Duodenal mucosa (tissue), 2 donors: ENCODE data around the gene CCDC30.

Experiments used
- H3K27ac ChIP-seq: one replicate; pipeline ENCODE4 v1.7.0; 2013; ENCODE audit warnings: low read depth, low read length
- H3K27me3 ChIP-seq, 2 donors: one replicate each; pipeline ENCODE4 v1.7.0; 2013; ENCODE audit warnings: low read length in 2 of 2, control low read depth in 1 of 2; ENCODE audit not compliant: insufficient read depth in 2 of 2, control insufficient read depth in 1 of 2
- H3K36me3 ChIP-seq, 2 donors: one replicate each; pipeline ENCODE4 v1.7.0; 2013; ENCODE audit warnings: low read length in 2 of 2, control low read depth in 1 of 2; ENCODE audit not compliant: insufficient read depth in 2 of 2, control insufficient read depth in 1 of 2
- H3K4me1 ChIP-seq, 2 donors: one replicate each; pipeline ENCODE4 v1.7.0; 2013; ENCODE audit warnings: low read length in 2 of 2, control low read depth in 1 of 2; ENCODE audit not compliant: insufficient read depth in 2 of 2, control insufficient read depth in 1 of 2
- H3K4me3 ChIP-seq, 2 donors: one replicate each; pipeline ENCODE4 v1.7.0; 2013; ENCODE audit warnings: low read length in 2 of 2, low read depth in 1 of 2
- H3K9ac ChIP-seq, 2 donors: one replicate each; pipeline ENCODE4 v1.7.0; 2013; ENCODE audit warnings: low read length in 2 of 2, low read depth in 1 of 2
- H3K9me3 ChIP-seq, 2 donors: one replicate each; pipeline ENCODE4 v1.7.0; 2013; ENCODE audit warnings: low read length in 2 of 2, control low read depth in 1 of 2; ENCODE audit not compliant: control insufficient read depth in 1 of 2

Gene CCDC30

DNA sequence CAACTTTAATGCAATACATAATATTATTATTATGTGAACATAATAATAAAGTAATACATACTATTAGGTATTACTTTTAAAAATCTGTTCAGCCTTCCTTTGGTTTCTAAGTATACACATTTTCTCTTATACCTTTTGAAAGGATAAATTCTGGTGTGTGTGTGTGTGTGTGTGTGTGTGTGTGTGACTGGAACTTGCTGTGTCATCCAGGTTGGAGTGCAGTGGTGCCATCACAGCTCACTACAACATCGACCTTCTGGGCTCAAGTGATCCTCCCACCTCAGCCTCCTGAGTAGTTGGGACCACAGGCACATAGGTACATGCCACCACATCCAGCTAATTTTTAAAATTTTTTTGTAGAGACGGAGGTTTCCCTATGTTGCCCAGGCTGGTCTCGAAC is 88.5 kb downstream of the CCDC30 start:
- H3K36me3 ChIP-seq: no peaks in the 10 kb centered on the region
- no peaks in the 10 kb centered on the region for H3K9me3 ChIP-seq
- H3K9ac ChIP-seq: no peak overlapping the region
- H3K4me3 ChIP-seq: no peak overlapping the region
- no peak overlapping the region for H3K27ac ChIP-seq
- H3K4me1 ChIP-seq: no peaks in the 10 kb centered on the region
- H3K27me3 ChIP-seq: no peaks in the 10 kb centered on the region

DNA sequence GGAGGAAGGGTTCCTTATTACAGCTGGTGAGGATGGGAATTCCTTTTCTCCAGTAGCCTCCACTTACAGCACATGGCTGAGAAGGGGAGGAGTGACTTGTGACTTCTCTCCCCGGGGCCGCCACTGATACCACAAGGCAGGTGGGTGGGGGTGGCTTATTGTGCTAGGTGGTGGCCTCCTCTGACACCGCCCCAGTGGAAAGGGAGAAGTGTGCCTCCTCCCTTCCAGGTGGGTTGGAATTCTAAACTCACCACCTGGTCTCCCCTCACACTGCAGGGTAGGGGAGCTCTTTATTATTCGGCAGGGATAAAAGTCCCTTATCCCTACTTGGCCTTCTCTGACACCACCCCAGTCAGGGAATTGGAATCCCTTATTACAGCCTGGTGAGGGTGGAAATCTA is 89.5 kb downstream of the CCDC30 start:
- no peak overlapping the region for H3K4me3 ChIP-seq
- H3K9me3 ChIP-seq: no peaks in the 10 kb centered on the region
- H3K9ac ChIP-seq: no peak overlapping the region
- H3K27me3 ChIP-seq: no peaks in the 10 kb centered on the region
- no peaks in the 10 kb centered on the region for H3K4me1 ChIP-seq
- H3K27ac ChIP-seq: no peak overlapping the region
- H3K36me3 ChIP-seq: no peaks in the 10 kb centered on the region

DNA sequence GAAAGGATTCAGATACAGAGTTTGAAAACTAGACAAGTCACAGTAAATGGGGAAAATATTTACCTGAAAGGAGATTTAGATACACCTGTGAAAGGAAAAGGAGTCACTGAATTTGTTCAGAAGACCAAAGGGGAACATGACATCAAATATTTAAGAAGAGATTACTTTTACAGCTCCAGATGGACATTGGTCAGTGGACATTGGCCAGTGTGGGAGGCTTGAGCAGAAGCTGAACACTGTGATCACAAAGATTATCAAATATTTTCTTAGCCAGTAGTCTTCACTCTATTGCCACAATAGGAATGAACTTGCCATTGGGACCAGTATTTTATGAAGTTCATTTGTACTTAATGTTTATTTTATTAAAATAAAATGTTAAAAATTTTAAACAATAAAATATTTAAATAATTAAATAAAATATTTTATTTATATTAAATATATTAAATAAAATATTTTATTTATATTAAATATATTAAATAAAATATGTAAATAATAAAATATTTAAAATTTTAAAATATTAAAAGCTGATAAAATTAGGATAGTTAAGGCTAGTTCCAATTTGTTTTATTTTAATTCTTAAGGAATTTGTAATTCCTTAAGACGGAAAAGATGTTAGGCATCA is 94.3 kb downstream of the CCDC30 start:
- Histone ChIP-seq H3K4me1 (no peaks in the 10 kb centered on the region), H3K36me3 (no peaks in the 10 kb centered on the region), H3K27me3 (no peaks in the 10 kb centered on the region), H3K4me3 (no peak overlapping the region), H3K9me3 (no peaks in the 10 kb centered on the region), H3K27ac (no peak overlapping the region), H3K9ac (no peak overlapping the region)

DNA sequence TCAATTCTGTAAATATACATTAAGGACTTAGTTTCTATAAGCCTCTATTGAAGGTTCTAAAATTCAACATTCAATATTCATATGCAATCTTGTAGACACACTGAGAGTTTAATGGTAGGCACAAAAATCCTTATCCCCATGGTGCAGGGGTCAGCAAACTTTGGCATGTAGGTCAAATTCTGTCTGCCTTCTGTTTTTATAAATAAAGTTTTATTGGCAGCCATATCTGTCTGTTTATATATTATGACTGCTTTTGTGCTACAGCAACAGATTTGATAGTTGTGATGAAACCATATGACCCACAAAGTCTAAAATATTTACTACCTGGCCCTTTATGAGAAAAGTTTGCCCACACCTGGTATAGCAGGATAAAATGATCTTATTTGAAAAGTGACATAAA is 104.0 kb downstream of the CCDC30 start:
- H3K4me3 ChIP-seq: no peak overlapping the region
- no peaks in the 10 kb centered on the region for H3K36me3 ChIP-seq
- H3K4me1 ChIP-seq: no peaks in the 10 kb centered on the region
- H3K27ac ChIP-seq: no peak overlapping the region
- H3K9ac ChIP-seq: no peak overlapping the region
- no peaks in the 10 kb centered on the region for H3K9me3 ChIP-seq
- H3K27me3 ChIP-seq: no peaks in the 10 kb centered on the region

DNA sequence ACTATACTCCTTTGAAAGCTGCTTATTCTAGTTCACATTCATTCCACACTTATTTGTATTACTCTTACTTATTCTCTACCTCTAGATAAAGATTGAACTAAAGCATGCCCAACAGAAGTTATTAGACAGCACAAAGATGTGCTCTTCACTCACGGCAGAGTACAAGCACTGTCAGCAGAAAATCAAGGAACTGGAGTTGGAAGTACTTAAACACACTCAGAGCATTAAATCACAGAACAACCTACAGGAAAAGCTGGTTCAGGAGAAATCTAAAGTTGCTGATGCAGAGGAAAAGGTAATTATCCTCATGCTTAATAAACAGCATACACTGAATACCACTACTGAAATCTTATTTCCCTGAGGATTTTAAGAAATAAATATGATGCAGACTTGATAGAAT is 113.8 kb downstream of the CCDC30 start:
- Histone ChIP-seq H3K9ac (no peak overlapping the region), H3K9me3 (no peaks in the 10 kb centered on the region), H3K36me3 (no peaks in the 10 kb centered on the region), H3K27ac (no peak overlapping the region), H3K4me3 (no peak overlapping the region), H3K4me1 (no peaks in the 10 kb centered on the region), H3K27me3 (no peaks in the 10 kb centered on the region)

DNA sequence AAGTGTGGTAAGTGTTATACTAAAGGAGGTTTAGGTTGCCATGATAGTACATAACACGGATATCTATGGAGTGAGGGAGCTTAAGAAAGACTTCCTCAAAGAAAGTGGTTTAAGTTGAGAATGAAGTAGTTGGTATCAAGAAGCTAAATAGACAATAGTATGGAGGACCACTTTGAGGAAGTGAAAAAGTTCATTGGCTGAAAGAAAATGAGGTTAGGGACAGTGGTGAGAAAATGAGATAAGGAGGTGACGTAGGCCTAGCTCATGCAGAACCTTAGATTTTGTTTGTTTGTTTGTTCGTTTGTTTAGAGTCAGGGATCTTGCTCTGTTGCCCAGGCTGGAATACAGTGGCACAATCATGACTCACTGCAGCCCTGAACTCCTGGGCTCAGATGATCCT is 122.9 kb downstream of the CCDC30 start:
- H3K27me3 ChIP-seq: no peaks in the 10 kb centered on the region
- no peaks in the 10 kb centered on the region for H3K36me3 ChIP-seq
- peaks cover 11 to 15% of the 10 kb centered on the region in 2 donors for H3K9me3 ChIP-seq
- no peak overlapping the region for H3K9ac ChIP-seq
- H3K27ac ChIP-seq: no peak overlapping the region
- no peak overlapping the region for H3K4me3 ChIP-seq
- H3K4me1 ChIP-seq: no peaks in the 10 kb centered on the region

DNA sequence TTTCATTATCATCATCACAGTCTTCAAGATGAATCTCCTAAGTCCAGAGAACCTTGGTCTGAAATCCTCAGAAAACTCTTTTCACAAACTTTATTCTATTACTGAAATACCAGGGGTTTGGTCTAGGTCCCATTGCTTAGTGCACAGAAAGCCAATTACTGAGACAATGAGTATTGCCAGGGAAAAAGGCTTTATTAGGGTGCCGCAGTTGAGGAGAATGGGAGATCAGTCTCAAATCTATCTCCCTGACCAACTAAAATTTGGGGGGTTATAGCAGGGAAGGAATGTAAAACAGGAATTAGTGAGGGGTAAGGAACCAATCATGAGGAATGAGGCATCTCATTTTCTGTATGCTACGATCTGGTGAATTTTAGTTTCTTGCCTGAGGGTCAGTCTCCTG is 124.7 kb downstream of the CCDC30 start:
- Histone ChIP-seq H3K36me3 (no peaks in the 10 kb centered on the region), H3K9ac (no peak overlapping the region), H3K4me3 (no peak overlapping the region), H3K9me3 (peaks cover 11 to 15% of the 10 kb centered on the region in 2 donors), H3K4me1 (no peaks in the 10 kb centered on the region), H3K27ac (no peak overlapping the region), H3K27me3 (no peaks in the 10 kb centered on the region)

DNA sequence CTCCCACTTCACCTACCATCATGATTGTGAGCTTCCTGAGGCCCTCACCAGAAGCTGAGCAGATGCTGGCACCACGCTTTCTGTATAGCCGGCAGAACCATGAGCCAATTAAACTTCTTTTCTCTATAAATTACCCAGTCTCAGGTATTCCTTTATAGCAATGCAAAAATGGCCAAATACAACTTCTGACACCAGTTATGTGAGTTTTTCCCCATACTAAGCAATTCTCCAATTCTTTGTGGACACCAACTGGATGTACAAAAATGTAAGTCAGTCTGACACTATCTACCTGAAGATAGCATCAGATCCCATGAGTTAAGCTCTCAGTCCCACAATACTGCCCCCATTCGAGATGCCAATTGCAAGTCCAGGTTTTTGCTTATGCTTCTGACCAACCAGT is 129.7 kb downstream of the CCDC30 start:
- H3K9ac ChIP-seq: no peak overlapping the region
- no peaks in the 10 kb centered on the region for H3K27me3 ChIP-seq
- H3K4me1 ChIP-seq: peaks cover 5 to 9% of the 10 kb centered on the region in 2 donors
- no peak overlapping the region for H3K4me3 ChIP-seq
- no peaks in the 10 kb centered on the region for H3K36me3 ChIP-seq
- H3K27ac ChIP-seq: no peak overlapping the region
- H3K9me3 ChIP-seq: peaks cover 5 to 10% of the 10 kb centered on the region in 2 donors

DNA sequence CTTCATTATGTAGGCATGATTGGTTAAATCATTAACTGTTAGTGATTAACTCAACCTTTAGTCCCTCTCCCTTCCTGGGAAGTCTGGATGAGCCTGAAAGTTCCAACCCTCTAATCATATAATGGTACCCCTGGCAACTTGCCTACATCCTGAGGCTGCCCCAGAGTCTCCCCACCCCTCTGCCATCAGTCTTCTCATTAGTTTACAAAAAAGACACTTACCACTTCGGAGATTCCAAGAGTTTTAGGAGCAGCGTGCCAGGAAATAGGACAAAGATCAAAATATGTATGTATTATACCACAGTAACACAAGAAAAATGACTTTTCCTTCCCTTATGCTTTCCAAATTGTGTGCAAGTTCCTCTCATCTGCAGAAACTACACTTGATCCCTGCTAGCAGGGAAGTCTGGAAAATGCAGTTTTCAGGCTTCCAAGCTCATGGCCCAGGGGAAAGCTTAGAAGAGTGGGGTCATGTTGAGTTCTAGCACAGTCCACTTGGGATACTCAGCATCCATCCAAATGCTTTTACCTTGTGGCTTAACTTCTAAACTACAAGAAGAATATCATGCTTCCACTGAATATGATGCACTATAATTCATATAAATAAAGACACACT is 130.5 kb downstream of the CCDC30 start:
- H3K9ac ChIP-seq: no peak overlapping the region
- no peaks in the 10 kb centered on the region for H3K27me3 ChIP-seq
- peaks cover 5 to 9% of the 10 kb centered on the region in 2 donors for H3K4me1 ChIP-seq
- peaks cover 0 to 2% of the 10 kb centered on the region in 2 donors for H3K9me3 ChIP-seq
- H3K27ac ChIP-seq: no peak overlapping the region
- H3K4me3 ChIP-seq: no peak overlapping the region
- no peaks in the 10 kb centered on the region for H3K36me3 ChIP-seq

DNA sequence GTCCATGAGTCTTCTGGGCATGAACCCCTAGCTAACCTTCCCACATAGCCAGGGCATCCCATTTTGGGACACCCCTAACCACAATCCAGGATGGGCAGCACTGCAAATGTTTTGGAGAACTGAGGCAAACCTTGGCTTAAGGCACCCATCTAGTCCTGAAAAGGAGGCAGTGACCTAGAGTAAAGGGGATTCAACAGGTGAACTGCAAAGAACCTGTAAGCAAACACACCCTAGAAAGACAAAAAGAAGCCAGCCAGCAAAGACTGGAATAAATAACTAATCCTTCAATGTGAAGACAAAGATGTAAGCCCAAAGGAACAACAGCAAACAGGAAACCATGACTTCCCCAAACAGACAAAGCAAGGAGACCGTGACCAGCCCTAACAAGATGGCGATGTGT is 138.4 kb downstream of the CCDC30 start:
- Histone ChIP-seq H3K4me3 (no peak overlapping the region), H3K4me1 (no peaks in the 10 kb centered on the region), H3K9me3 (no peaks in the 10 kb centered on the region), H3K27me3 (no peaks in the 10 kb centered on the region), H3K9ac (no peak overlapping the region), H3K27ac (no peak overlapping the region), H3K36me3 (no peaks in the 10 kb centered on the region)
